ENCODE measurements around the gene OR52E5. TPM values are rescaled to one million over a fixed set of nuclear protein-coding genes. Genes with fewer than 3 reads are reported as not detected.

Gene OR52E5
- total and polyA plus RNA-seq, 10 of the 15 experiments (the other 5 are each of a cell fraction or from before 2014, with no cell fraction given), result not detected

Other genes starting within 250 kb of the OR52E5 start
Only the 7 nearest of the 16 such genes appear.
- 0.11 TPM in 1 of 2 replicates, not detected in the other for gene OR52N2, start 84.3 kb upstream of the OR52E5 start, total RNA-seq (2014; rRNA removed)
- gene OR52N2, start 84.3 kb upstream of the OR52E5 start, total RNA-seq (2014; rRNA removed; fragmentation: Illumina TruSeq; extraction: Trizol), result not detected in 2 replicates
- gene OR52N2, start 84.3 kb upstream of the OR52E5 start, total RNA-seq (2021), result not detected in 2 replicates
- gene OR52N2, start 84.3 kb upstream of the OR52E5 start, polyA plus RNA-seq (2011; rRNA removed), result 0.42 and 0.52 TPM in 2 replicates
- gene OR52N2, start 84.3 kb upstream of the OR52E5 start, polyA plus RNA-seq (2014; fragmentation: Illumina TruSeq; extraction: Trizol), result 0.06 TPM in 1 of 2 replicates, not detected in the other
- gene OR52N2, start 84.3 kb upstream of the OR52E5 start, polyA plus RNA-seq (2014; fragmentation: Nextera tagmentation; extraction: Ambion mirVana), result under 1 TPM; 0.24 to 0.40 TPM
- gene OR52N2, start 84.3 kb upstream of the OR52E5 start, polyA plus RNA-seq (2014; rRNA removed), result 0.15 TPM in 1 of 2 replicates, not detected in the other
- gene OR52N2, start 84.3 kb upstream of the OR52E5 start, polyA plus RNA-seq (2016; fragmentation: Nextera tagmentation; extraction: Ambion mirVana), result not detected
- gene OR52E6, start 51.3 kb upstream of the OR52E5 start, total RNA-seq (2014; rRNA removed), result not detected in 2 replicates
- gene OR52E6, start 51.3 kb upstream of the OR52E5 start, total RNA-seq (2014; rRNA removed; fragmentation: Illumina TruSeq; extraction: Trizol), result not detected in 2 replicates
- not detected in 2 replicates for gene OR52E6, start 51.3 kb upstream of the OR52E5 start, total RNA-seq (2021)
- gene OR52E6, start 51.3 kb upstream of the OR52E5 start, polyA plus RNA-seq (2011; rRNA removed), result not detected in 2 replicates
- not detected in 2 replicates for gene OR52E6, start 51.3 kb upstream of the OR52E5 start, polyA plus RNA-seq (2014; fragmentation: Illumina TruSeq; extraction: Trizol)
- not detected for gene OR52E6, start 51.3 kb upstream of the OR52E5 start, polyA plus RNA-seq (2014; fragmentation: Nextera tagmentation; extraction: Ambion mirVana)
- gene OR52E6, start 51.3 kb upstream of the OR52E5 start, polyA plus RNA-seq (2014; rRNA removed), result not detected in 2 replicates
- not detected for gene OR52E6, start 51.3 kb upstream of the OR52E5 start, polyA plus RNA-seq (2016; fragmentation: Nextera tagmentation; extraction: Ambion mirVana)
- not detected in 2 replicates for gene OR52E8, start 35.5 kb upstream of the OR52E5 start, total RNA-seq (2014; rRNA removed)
- gene OR52E8, start 35.5 kb upstream of the OR52E5 start, total RNA-seq (2014; rRNA removed; fragmentation: Illumina TruSeq; extraction: Trizol), result not detected in 2 replicates
- gene OR52E8, start 35.5 kb upstream of the OR52E5 start, total RNA-seq (2021), result not detected in 2 replicates
- not detected in 2 replicates for gene OR52E8, start 35.5 kb upstream of the OR52E5 start, polyA plus RNA-seq (2011; rRNA removed)
- gene OR52E8, start 35.5 kb upstream of the OR52E5 start, polyA plus RNA-seq (2014; fragmentation: Illumina TruSeq; extraction: Trizol), result not detected in 2 replicates
- not detected for gene OR52E8, start 35.5 kb upstream of the OR52E5 start, polyA plus RNA-seq (2014; fragmentation: Nextera tagmentation; extraction: Ambion mirVana)
- not detected in 2 replicates for gene OR52E8, start 35.5 kb upstream of the OR52E5 start, polyA plus RNA-seq (2014; rRNA removed)
- not detected for gene OR52E8, start 35.5 kb upstream of the OR52E5 start, polyA plus RNA-seq (2016; fragmentation: Nextera tagmentation; extraction: Ambion mirVana)
- gene OR52E4, start 12.6 kb upstream of the OR52E5 start, total RNA-seq (2014; rRNA removed), result not detected in 2 replicates
- not detected in 2 replicates for gene OR52E4, start 12.6 kb upstream of the OR52E5 start, total RNA-seq (2014; rRNA removed; fragmentation: Illumina TruSeq; extraction: Trizol)
- gene OR52E4, start 12.6 kb upstream of the OR52E5 start, total RNA-seq (2021), result not detected in 2 replicates
- not detected in 2 replicates for gene OR52E4, start 12.6 kb upstream of the OR52E5 start, polyA plus RNA-seq (2011; rRNA removed)
- not detected in 2 replicates for gene OR52E4, start 12.6 kb upstream of the OR52E5 start, polyA plus RNA-seq (2014; fragmentation: Illumina TruSeq; extraction: Trizol)
- gene OR52E4, start 12.6 kb upstream of the OR52E5 start, polyA plus RNA-seq (2014; fragmentation: Nextera tagmentation; extraction: Ambion mirVana), result not detected
- gene OR52E4, start 12.6 kb upstream of the OR52E5 start, polyA plus RNA-seq (2014; rRNA removed), result not detected in 2 replicates
- gene OR52E4, start 12.6 kb upstream of the OR52E5 start, polyA plus RNA-seq (2016; fragmentation: Nextera tagmentation; extraction: Ambion mirVana), result not detected
- not detected in 2 replicates for gene OR56A3, start 49.0 kb downstream of the OR52E5 start, total RNA-seq (2014; rRNA removed)
- not detected in 2 replicates for gene OR56A3, start 49.0 kb downstream of the OR52E5 start, total RNA-seq (2014; rRNA removed; fragmentation: Illumina TruSeq; extraction: Trizol)
- gene OR56A3, start 49.0 kb downstream of the OR52E5 start, total RNA-seq (2021), result not detected in 2 replicates
- not detected in 2 replicates for gene OR56A3, start 49.0 kb downstream of the OR52E5 start, polyA plus RNA-seq (2011; rRNA removed)
- not detected in 2 replicates for gene OR56A3, start 49.0 kb downstream of the OR52E5 start, polyA plus RNA-seq (2014; fragmentation: Illumina TruSeq; extraction: Trizol)
- not detected for gene OR56A3, start 49.0 kb downstream of the OR52E5 start, polyA plus RNA-seq (2014; fragmentation: Nextera tagmentation; extraction: Ambion mirVana)
- not detected in 2 replicates for gene OR56A3, start 49.0 kb downstream of the OR52E5 start, polyA plus RNA-seq (2014; rRNA removed)
- not detected for gene OR56A3, start 49.0 kb downstream of the OR52E5 start, polyA plus RNA-seq (2016; fragmentation: Nextera tagmentation; extraction: Ambion mirVana)
- gene OR56A5, start 75.3 kb downstream of the OR52E5 start, total RNA-seq (2014; rRNA removed), result not detected in 2 replicates
- not detected in 2 replicates for gene OR56A5, start 75.3 kb downstream of the OR52E5 start, total RNA-seq (2014; rRNA removed; fragmentation: Illumina TruSeq; extraction: Trizol)
- gene OR56A5, start 75.3 kb downstream of the OR52E5 start, total RNA-seq (2021), result not detected in 2 replicates
- gene OR56A5, start 75.3 kb downstream of the OR52E5 start, polyA plus RNA-seq (2011; rRNA removed), result not detected in 2 replicates
- not detected in 2 replicates for gene OR56A5, start 75.3 kb downstream of the OR52E5 start, polyA plus RNA-seq (2014; fragmentation: Illumina TruSeq; extraction: Trizol)
- gene OR56A5, start 75.3 kb downstream of the OR52E5 start, polyA plus RNA-seq (2014; fragmentation: Nextera tagmentation; extraction: Ambion mirVana), result not detected
- not detected in 2 replicates for gene OR56A5, start 75.3 kb downstream of the OR52E5 start, polyA plus RNA-seq (2014; rRNA removed)
- gene OR56A5, start 75.3 kb downstream of the OR52E5 start, polyA plus RNA-seq (2016; fragmentation: Nextera tagmentation; extraction: Ambion mirVana), result not detected
- not detected in 2 replicates for gene OR52L1, start 93.8 kb downstream of the OR52E5 start, total RNA-seq (2014; rRNA removed)
- gene OR52L1, start 93.8 kb downstream of the OR52E5 start, total RNA-seq (2014; rRNA removed; fragmentation: Illumina TruSeq; extraction: Trizol), result not detected in 2 replicates
- gene OR52L1, start 93.8 kb downstream of the OR52E5 start, total RNA-seq (2021), result not detected in 2 replicates
- not detected in 2 replicates for gene OR52L1, start 93.8 kb downstream of the OR52E5 start, polyA plus RNA-seq (2011; rRNA removed)
- not detected in 2 replicates for gene OR52L1, start 93.8 kb downstream of the OR52E5 start, polyA plus RNA-seq (2014; fragmentation: Illumina TruSeq; extraction: Trizol)
- gene OR52L1, start 93.8 kb downstream of the OR52E5 start, polyA plus RNA-seq (2014; fragmentation: Nextera tagmentation; extraction: Ambion mirVana), result not detected
- gene OR52L1, start 93.8 kb downstream of the OR52E5 start, polyA plus RNA-seq (2014; rRNA removed), result not detected in 2 replicates
- not detected for gene OR52L1, start 93.8 kb downstream of the OR52E5 start, polyA plus RNA-seq (2016; fragmentation: Nextera tagmentation; extraction: Ambion mirVana)